Suprapubic skin (tissue), 4 donors: ENCODE results near the gene ASCC1. TPM values are rescaled to one million over a fixed set of nuclear protein-coding genes. Genes with fewer than 3 reads are reported as not detected.
"Not testable (repeated sequence)": the region's sequence is repeated elsewhere in the genome, so short reads cannot be mapped to it uniquely, and the experiment has no call there.

Experiments
- DNase-seq, 2 donors: peaks; one replicate each; pipeline ENCODE4 v3.0.0-alpha.2; 2019; ENCODE audit warnings: low spot score in 2 of 2
- H3K27ac ChIP-seq: fragments of 200-600 bp; sonication (generic); one replicate; pipeline ENCODE4 v1.5.1; 2019
- H3K27me3 ChIP-seq: fragments of 200-600 bp; sonication (generic); one replicate; pipeline ENCODE4 v1.5.1; 2019
- H3K36me3 ChIP-seq: fragments of 200-600 bp; sonication (generic); one replicate; pipeline ENCODE4 v1.5.1; 2019
- H3K4me1 ChIP-seq: fragments of 200-600 bp; sonication (generic); one replicate; pipeline ENCODE4 v1.5.1; 2019
- H3K4me3 ChIP-seq: fragments of 200-600 bp; sonication (generic); one replicate; pipeline ENCODE4 v1.5.1; 2019; ENCODE audit warnings: mild to moderate bottlenecking
- H3K9me3 ChIP-seq: fragments of 200-600 bp; sonication (generic); one replicate; pipeline ENCODE4 v1.5.1; 2019
- CTCF ChIP-seq, 2 donors: fragments of 200-600 bp in 1 of 2; fragments of 450-650 bp in 1 of 2; sonication (generic) in 1 of 2; IDR thresholded peaks; one replicate each; pipeline ENCODE4 v1.5.1; 2016 to 2019; ENCODE audit warnings: antibody characterized with exemption in 2 of 2, mild to moderate bottlenecking in 1 of 2, moderate library complexity in 1 of 2
- EP300 ChIP-seq: sonication (generic); formaldehyde crosslinking; IDR thresholded peaks from one replicate; pipeline ENCODE4 v1.6.1; 2017; ENCODE audit warnings: antibody characterized with exemption
- POLR2A ChIP-seq, 2 donors: fragments of 450-650 bp; IDR thresholded peaks; one replicate each; pipeline ENCODE4 v1.6.1; 2017; ENCODE audit warnings: antibody characterized with exemption in 2 of 2, mild to moderate bottlenecking in 2 of 2, moderate library complexity in 2 of 2
- POLR2AphosphoS5 ChIP-seq, 3 donors: sonication (generic); formaldehyde crosslinking; IDR thresholded peaks; one replicate each; pipeline ENCODE4 v1.6.1; 2017; ENCODE audit warnings: antibody characterized with exemption in 3 of 3
- WGBS: methylation state at CpG from one replicate; pipeline ENCODE4 v1.1.5; 2018; 5-methylcytosine and 5-hydroxymethylcytosine counted together
- total RNA-seq, 4 donors: library from RNA; depleted of rRNA; stranded (reverse); fragments of >200 nt; gene quantifications; one replicate each; pipeline ENCODE4 v1.1.0, GENCODE V29; 2016

The ASCC1 gene
- total RNA-seq, 4 donors from 2014 or later = 20.2 to 31.7 (median 21.2) TPM

DNA sequence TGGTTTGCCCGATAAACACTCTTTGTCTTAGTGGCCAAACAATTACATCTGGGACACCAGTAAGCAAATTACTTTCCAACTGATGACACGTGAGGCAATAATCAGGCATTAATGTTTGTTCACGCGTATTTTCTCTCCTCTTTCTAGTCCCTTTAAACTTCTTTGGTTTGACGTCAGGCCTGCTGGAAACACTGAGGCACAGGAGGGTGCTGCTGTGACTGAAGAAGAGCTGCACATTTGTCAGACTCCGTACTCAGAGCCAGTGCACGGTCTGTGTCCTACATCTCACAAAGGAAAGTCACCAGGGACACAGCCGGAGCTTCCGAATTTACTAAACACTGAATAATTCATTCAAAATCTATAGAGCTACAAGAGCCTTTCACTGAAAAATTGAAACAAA is 57.9 kb downstream of the ASCC1 start:
- TF ChIP-seq POLR2AphosphoS5 (IDR thresholded peaks at IDR 0.05) = no peak
- TF ChIP-seq CTCF (IDR thresholded peaks at IDR 0.05) = no peak
- no peak for TF ChIP-seq POLR2A (IDR thresholded peaks at IDR 0.05)
- no peak for TF ChIP-seq EP300
- Histone ChIP-seq H3K27me3 (no peaks in the 10 kb centered on the region), H3K9me3 (no peaks in the 10 kb centered on the region), H3K4me3 (no peak overlapping the region), H3K27ac (no peak overlapping the region), H3K4me1 (no peaks in the 10 kb centered on the region), H3K36me3 (peaks cover 16% of the 10 kb centered on the region)
- 87% methylated on average over 9 of the region's 9 CpGs for WGBS
- DNase-seq = no peak

DNA sequence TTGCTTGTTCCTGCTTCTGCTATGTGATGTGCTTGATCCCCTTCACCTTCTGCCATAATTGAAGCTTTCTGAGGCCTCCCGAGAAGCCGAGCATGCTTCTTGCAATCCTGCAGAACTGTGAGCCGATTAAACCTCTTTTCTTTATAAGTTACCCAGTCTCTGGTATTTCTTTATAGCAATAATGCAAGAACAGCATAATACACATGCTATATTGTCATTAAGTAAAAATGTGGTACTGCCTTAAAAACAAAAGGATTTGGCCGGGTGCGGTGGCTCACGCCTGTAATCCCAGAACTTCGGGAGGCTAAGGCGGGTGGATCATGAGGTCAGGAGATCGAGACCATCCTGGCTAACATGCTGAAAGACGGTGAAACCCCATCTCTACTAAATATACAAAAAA is 59.9 kb downstream of the ASCC1 start:
- Histone ChIP-seq H3K27me3 (no peaks in the 10 kb centered on the region), H3K9me3 (no peaks in the 10 kb centered on the region), H3K4me1 (no peaks in the 10 kb centered on the region), H3K27ac (no peak overlapping the region), H3K4me3 (no peak overlapping the region), H3K36me3 (peaks cover 12% of the 10 kb centered on the region)
- WGBS = 93% methylated on average over 10 of the region's 10 CpGs
- no peak for TF ChIP-seq EP300
- no peak for TF ChIP-seq CTCF (IDR thresholded peaks at IDR 0.05)
- no peak for TF ChIP-seq POLR2AphosphoS5 (IDR thresholded peaks at IDR 0.05)
- no peak for TF ChIP-seq POLR2A (IDR thresholded peaks at IDR 0.05)
- no peak for DNase-seq

DNA sequence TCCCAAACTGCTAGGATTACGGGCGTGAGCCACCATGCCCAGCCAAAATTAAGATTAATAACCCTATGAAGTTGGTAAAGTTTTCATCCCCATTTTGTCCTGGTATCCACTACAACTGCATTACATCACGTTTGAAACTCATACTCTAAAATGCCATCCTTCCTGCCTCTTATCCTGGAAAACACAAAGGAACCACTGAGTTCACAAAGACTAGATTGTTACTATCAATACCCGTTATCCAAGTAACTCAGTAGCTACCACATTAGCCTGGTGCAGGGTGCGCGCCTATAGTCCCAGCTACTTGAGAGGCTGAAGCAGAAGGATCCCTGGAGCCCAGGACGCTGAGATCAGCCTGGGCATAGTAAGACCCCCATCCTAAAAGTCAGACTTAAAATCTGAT is 63.8 kb downstream of the ASCC1 start:
- TF ChIP-seq POLR2AphosphoS5 (IDR thresholded peaks at IDR 0.05) (no peak), EP300 (no peak), CTCF (IDR thresholded peaks at IDR 0.05) (no peak), POLR2A (IDR thresholded peaks at IDR 0.05) (no peak)
- 98% methylated on average over 7 of the region's 7 CpGs for WGBS
- no peak for DNase-seq
- no peak overlapping the region for H3K4me3 ChIP-seq
- H3K27me3 ChIP-seq = no peaks in the 10 kb centered on the region
- H3K36me3 ChIP-seq = no peaks in the 10 kb centered on the region
- H3K4me1 ChIP-seq = no peaks in the 10 kb centered on the region
- H3K27ac ChIP-seq = no peak overlapping the region
- no peaks in the 10 kb centered on the region for H3K9me3 ChIP-seq

- H3K9me3 ChIP-seq, H3K4me3 ChIP-seq, H3K27ac ChIP-seq, H3K36me3 ChIP-seq, H3K27me3 ChIP-seq, DNase-seq, H3K4me1 ChIP-seq: not testable (repeated sequence)
- WGBS = 97% methylated on average over 6 of the region's 6 CpGs
Observed at GRCh38 chr10:72150746-72151478, 65.2 kb downstream of the ASCC1 start.

- H3K4me3 ChIP-seq, H3K27me3 ChIP-seq, H3K27ac ChIP-seq, H3K9me3 ChIP-seq, H3K4me1 ChIP-seq, DNase-seq, H3K36me3 ChIP-seq: not testable (repeated sequence)
- WGBS = 71% methylated on average over 4 of the region's 4 CpGs
Observed at GRCh38 chr10:72147324-72147584, 68.8 kb downstream of the ASCC1 start.

- WGBS = 70% methylated on average over 4 of the region's 4 CpGs
- H3K27me3 ChIP-seq = no peaks in the 10 kb centered on the region
- H3K4me1 ChIP-seq = no peaks in the 10 kb centered on the region
- TF ChIP-seq EP300 = no peak
- no peak for TF ChIP-seq POLR2A (IDR thresholded peaks at IDR 0.05)
- TF ChIP-seq POLR2AphosphoS5 (IDR thresholded peaks at IDR 0.05) = no peak
- no peak for TF ChIP-seq CTCF (IDR thresholded peaks at IDR 0.05)
- no peak for DNase-seq
- H3K27ac ChIP-seq = no peak overlapping the region
- H3K9me3 ChIP-seq = no peaks in the 10 kb centered on the region
- no peak overlapping the region for H3K4me3 ChIP-seq
- H3K36me3 ChIP-seq = no peaks in the 10 kb centered on the region
Observed at GRCh38 chr10:72146559-72147323, 69.3 kb downstream of the ASCC1 start.
